ENCODE data around the gene SOWAHA.

Gene SOWAHA

GRCh38 chr5:132808866-132809265 is 4.2 kb upstream of the SOWAHA start:
- no peaks in the 10 kb centered on the region for H3K9me2 ChIP-seq (ENCODE audit: low read depth, low read length)
- no peak overlapping the region for H3K9ac ChIP-seq (ENCODE audit: low read length)
- no peak for TF ChIP-seq CTCF (IDR thresholded peaks at IDR 0.05; ENCODE audit: low read length)
- TF ChIP-seq EZH2 (IDR thresholded peaks at IDR 0.05; ENCODE audit: borderline replicate concordance, low read length), result no peak
- H3K4me3 ChIP-seq (ENCODE audit: low read depth, low read length, poor library complexity, severe bottlenecking), result no peak overlapping the region
- peaks cover 4% of the 10 kb centered on the region for H3K4me1 ChIP-seq (ENCODE audit: insufficient read depth, low read length, severe bottlenecking)
- peaks cover 11% of the 10 kb centered on the region for H3K27me3 ChIP-seq (ENCODE audit: insufficient read depth, low read length)
- no peaks in the 10 kb centered on the region for H4K20me1 ChIP-seq (ENCODE audit: insufficient read depth, low read length)
- no peaks in the 10 kb centered on the region for H3K36me3 ChIP-seq (ENCODE audit: insufficient read depth, low read length)
- H3K27ac ChIP-seq (ENCODE audit: low read depth, low read length, poor library complexity, severe bottlenecking), result no peak overlapping the region
- no peaks in the 10 kb centered on the region for H3K9me3 ChIP-seq (ENCODE audit: low read length)
- H2AFZ ChIP-seq (ENCODE audit: low read length), result no peak overlapping the region
- no peaks in the 10 kb centered on the region for H3F3A ChIP-seq (ENCODE audit: insufficient read depth, low read length)
- H3K4me2 ChIP-seq (ENCODE audit: low read length), result no peak overlapping the region
- H3K79me2 ChIP-seq (ENCODE audit: insufficient read depth, low read length), result no peaks in the 10 kb centered on the region

GRCh38 chr5:132810605-132811004 is 2.5 kb upstream of the SOWAHA start:
- H3K27ac ChIP-seq (ENCODE audit: low read depth, low read length, poor library complexity, severe bottlenecking), result no peak overlapping the region
- no peaks in the 10 kb centered on the region for H3K9me3 ChIP-seq (ENCODE audit: low read length)
- TF ChIP-seq EZH2 (IDR thresholded peaks at IDR 0.05; ENCODE audit: borderline replicate concordance, low read length) (no peak), CTCF (IDR thresholded peaks at IDR 0.05; ENCODE audit: low read length) (no peak)
- no peak overlapping the region for H2AFZ ChIP-seq (ENCODE audit: low read length)
- H3K9me2 ChIP-seq (ENCODE audit: low read depth, low read length), result no peaks in the 10 kb centered on the region
- H3K36me3 ChIP-seq (ENCODE audit: insufficient read depth, low read length), result no peaks in the 10 kb centered on the region
- no peak overlapping the region for H3K4me3 ChIP-seq (ENCODE audit: low read depth, low read length, poor library complexity, severe bottlenecking)
- H3F3A ChIP-seq (ENCODE audit: insufficient read depth, low read length), result no peaks in the 10 kb centered on the region
- peaks cover 4% of the 10 kb centered on the region for H3K4me1 ChIP-seq (ENCODE audit: insufficient read depth, low read length, severe bottlenecking)
- H4K20me1 ChIP-seq (ENCODE audit: insufficient read depth, low read length), result no peaks in the 10 kb centered on the region
- no peaks in the 10 kb centered on the region for H3K79me2 ChIP-seq (ENCODE audit: insufficient read depth, low read length)
- no peak overlapping the region for H3K9ac ChIP-seq (ENCODE audit: low read length)
- no peak overlapping the region for H3K4me2 ChIP-seq (ENCODE audit: low read length)
- peaks cover 14% of the 10 kb centered on the region for H3K27me3 ChIP-seq (ENCODE audit: insufficient read depth, low read length)

DNA sequence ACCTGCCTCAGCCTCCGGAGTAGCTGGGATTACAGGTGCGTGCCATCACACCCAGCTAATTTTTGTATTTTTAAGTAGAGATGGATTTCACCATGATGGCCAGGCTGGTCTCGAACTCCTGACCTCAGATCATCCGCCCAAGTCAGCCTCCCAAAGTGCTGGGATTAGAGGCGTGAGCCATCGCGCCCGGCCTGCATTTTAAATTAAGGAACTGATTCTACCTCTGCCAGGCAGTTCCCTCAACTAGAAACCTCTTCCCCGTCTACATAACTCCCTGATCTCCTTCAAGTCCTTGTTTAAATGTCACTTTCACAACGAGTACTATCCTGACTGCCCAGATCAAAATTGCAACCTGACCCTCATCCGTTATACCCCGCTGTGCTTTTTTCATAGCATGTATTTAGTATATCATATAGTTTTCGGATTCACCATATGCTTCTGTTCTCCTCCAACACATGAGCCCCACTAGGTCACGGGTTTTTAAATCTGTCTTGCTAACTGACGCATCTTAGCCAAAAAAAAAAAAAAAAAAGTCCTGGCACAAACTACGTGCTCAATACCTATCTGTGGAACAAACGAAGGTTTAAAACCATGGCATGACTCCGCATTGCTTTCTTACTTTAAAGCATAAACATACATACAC is 858 bp upstream of the SOWAHA start:
- no peaks in the 10 kb centered on the region for H4K20me1 ChIP-seq (ENCODE audit: insufficient read depth, low read length)
- peaks cover 4% of the 10 kb centered on the region for H3K4me1 ChIP-seq (ENCODE audit: insufficient read depth, low read length, severe bottlenecking)
- H2AFZ ChIP-seq (ENCODE audit: low read length), result no peak overlapping the region
- H3K4me2 ChIP-seq (ENCODE audit: low read length), result no peak overlapping the region
- H3K9me2 ChIP-seq (ENCODE audit: low read depth, low read length), result no peaks in the 10 kb centered on the region
- TF ChIP-seq EZH2 (IDR thresholded peaks at IDR 0.05; ENCODE audit: borderline replicate concordance, low read length), result no peak
- TF ChIP-seq CTCF (IDR thresholded peaks at IDR 0.05; ENCODE audit: low read length), result no peak
- H3K9ac ChIP-seq (ENCODE audit: low read length), result no peak overlapping the region
- H3K27ac ChIP-seq (ENCODE audit: low read depth, low read length, poor library complexity, severe bottlenecking), result no peak overlapping the region
- no peaks in the 10 kb centered on the region for H3F3A ChIP-seq (ENCODE audit: insufficient read depth, low read length)
- H3K36me3 ChIP-seq (ENCODE audit: insufficient read depth, low read length), result no peaks in the 10 kb centered on the region
- H3K4me3 ChIP-seq (ENCODE audit: low read depth, low read length, poor library complexity, severe bottlenecking), result no peak overlapping the region
- no peaks in the 10 kb centered on the region for H3K9me3 ChIP-seq (ENCODE audit: low read length)
- H3K79me2 ChIP-seq (ENCODE audit: insufficient read depth, low read length), result no peaks in the 10 kb centered on the region
- peaks cover 14% of the 10 kb centered on the region for H3K27me3 ChIP-seq (ENCODE audit: insufficient read depth, low read length)
